CD8-positive, alpha-beta memory T cell (primary cell): Measurements from ENCODE around the gene IL18RAP. TPM values are rescaled to one million over a fixed set of nuclear protein-coding genes. Genes with fewer than 3 reads are reported as not detected.
A peak's percentile ranks its signal among the peaks of the same experiment; 100 is the strongest.

Experiments used
- CTCF ChIA-PET: fragments of 350-600 bp; sonication (Branson Sonifier 250); formaldehyde crosslinking; loops from one replicate; lab custom pipeline; 2021; ENCODE audit warnings: antibody characterized with exemption; lab: Charles Lee
- POLR2A ChIA-PET: fragments of 350-600 bp; sonication (Branson Sonifier 250); formaldehyde crosslinking; loops from one replicate; lab custom pipeline; 2021; ENCODE audit warnings: antibody characterized with exemption; lab: Charles Lee
- DNase-seq, 5 donors: peaks; one replicate each; pipeline versions ENCODE4 v3.0.0 to v3.0.0-alpha.2; 2020 to 2022; ENCODE audit warnings: mixed read lengths in 1 of 5
- H3K27ac ChIP-seq: one replicate; pipeline ENCODE4 v1.7.0; 2013; ENCODE audit warnings: low read depth, mild to moderate bottlenecking, low read length, moderate library complexity
- H3K27me3 ChIP-seq: 2 replicates; pipeline ENCODE4 v1.7.0; 2013; ENCODE audit warnings: low read length, mild to moderate bottlenecking; ENCODE audit not compliant: insufficient read depth, poor library complexity, severe bottlenecking
- H3K36me3 ChIP-seq: 2 replicates; pipeline ENCODE4 v1.7.0; 2013; ENCODE audit warnings: mild to moderate bottlenecking, low read length, moderate library complexity; ENCODE audit not compliant: insufficient read depth
- H3K4me1 ChIP-seq: 2 replicates; pipeline ENCODE4 v1.7.0; 2013; ENCODE audit warnings: mild to moderate bottlenecking, low read length, moderate library complexity; ENCODE audit not compliant: insufficient read depth
- H3K4me3 ChIP-seq: 2 replicates; pipeline ENCODE4 v1.7.0; 2013; ENCODE audit warnings: mild to moderate bottlenecking, low read length
- H3K9me3 ChIP-seq: 2 replicates; pipeline ENCODE4 v1.7.0; 2013; ENCODE audit warnings: mild to moderate bottlenecking, low read length
- H3K27ac Mint-ChIP-seq, 8 donors: one replicate each; pipeline ENCODE4 v1.8.0; 2020 to 2021; ENCODE audit warnings: mixed read lengths in 8 of 8, mild to moderate bottlenecking in 6 of 8, inconsistent platforms in 3 of 8, moderate library complexity in 3 of 8
- H3K27me3 Mint-ChIP-seq, 2 donors: one replicate each; pipeline ENCODE4 v1.8.0; 2020 to 2021; ENCODE audit warnings: mixed read lengths in 2 of 2, mild to moderate bottlenecking in 1 of 2, moderate library complexity in 1 of 2
- H3K36me3 Mint-ChIP-seq, 3 donors: one replicate each; pipeline ENCODE4 v1.8.0; 2020 to 2021; ENCODE audit warnings: mixed read lengths in 3 of 3, inconsistent platforms in 1 of 3, mild to moderate bottlenecking in 1 of 3
- H3K4me1 Mint-ChIP-seq, 3 donors: one replicate each; pipeline ENCODE4 v1.8.0; 2020 to 2021; ENCODE audit warnings: mixed read lengths in 3 of 3, inconsistent platforms in 1 of 3, mild to moderate bottlenecking in 1 of 3
- H3K4me3 Mint-ChIP-seq, 7 donors: one replicate each; pipeline ENCODE4 v1.8.0; 2020 to 2021; ENCODE audit warnings: mixed read lengths in 7 of 7, mild to moderate bottlenecking in 6 of 7, moderate library complexity in 4 of 7, inconsistent platforms in 2 of 7
- H3K9me3 Mint-ChIP-seq, 5 donors: one replicate each; pipeline ENCODE4 v1.8.0; 2020 to 2022; ENCODE audit warnings: mixed read lengths in 5 of 5, mild to moderate bottlenecking in 3 of 5, moderate library complexity in 2 of 5, inconsistent platforms in 1 of 5
- polyA plus RNA-seq: library from polyadenylated mRNA; unstranded; fragments of 300-500 nt; fragmentation: Illumina TruSeq; gene quantifications from one replicate; pipeline ENCODE4 v1.2.3, GENCODE V29; 2021
- total RNA-seq, 2 experiments: library from RNA; stranded (reverse); gene quantifications; one replicate each; pipeline ENCODE4 v1.2.3, GENCODE V29; 2021

The IL18RAP gene
- total and polyA plus RNA-seq, 3 experiments from 2014 or later: 4.1 to 14.2 (median 4.9) TPM

GRCh38 chr2:102424754-102425153 lies 1.8 kb downstream of the IL18RAP start:
- Histone ChIP-seq H3K27ac (no peak overlapping the region), H3K27me3 (no peaks in the 10 kb centered on the region), H3K4me3 (no peak overlapping the region), H3K9me3 (no peaks in the 10 kb centered on the region), H3K36me3 (no peaks in the 10 kb centered on the region), H3K4me1 (peaks cover 11% of the 10 kb centered on the region)
- H3K9me3 Mint-ChIP-seq: no peaks in the 10 kb centered on the region
- peaks cover 0 to 1% of the 10 kb centered on the region in 2 donors for H3K27me3 Mint-ChIP-seq
- H3K4me3 Mint-ChIP-seq: peak overlapping the region; percentile 13 to 98 (median 94)
- H3K36me3 Mint-ChIP-seq: peaks cover 0 to 14% (median 5%) of the 10 kb centered on the region in 3 donors
- DNase-seq: no peak
- peaks cover 51 to 92% (median 80%) of the 10 kb centered on the region in 3 donors for H3K4me1 Mint-ChIP-seq
- POLR2A ChIA-PET: no interaction called here
- CTCF ChIA-PET: no interaction called here
- peak overlapping the region; percentile 9 to 95 (median 82) for H3K27ac Mint-ChIP-seq

- no peak for DNase-seq
- peak overlapping the region; percentile 33 to 98 (median 74) for H3K4me3 Mint-ChIP-seq
- peaks cover 0 to 14% (median 8%) of the 10 kb centered on the region in 3 donors for H3K36me3 Mint-ChIP-seq
- POLR2A ChIA-PET: no interaction called here
- H3K27me3 Mint-ChIP-seq: peaks cover 0 to 1% of the 10 kb centered on the region in 2 donors
- H3K27ac Mint-ChIP-seq: peak overlapping the region; percentile 31 to 95 (median 74)
- H3K4me3 ChIP-seq: no peak overlapping the region
- peaks cover 4% of the 10 kb centered on the region for H3K4me1 ChIP-seq
- CTCF ChIA-PET: no interaction called here
- no peaks in the 10 kb centered on the region for H3K27me3 ChIP-seq
- no peaks in the 10 kb centered on the region for H3K9me3 ChIP-seq
- no peak overlapping the region for H3K27ac ChIP-seq
- H3K4me1 Mint-ChIP-seq: peaks cover 56 to 92% (median 79%) of the 10 kb centered on the region in 3 donors
- no peaks in the 10 kb centered on the region for H3K9me3 Mint-ChIP-seq
- H3K36me3 ChIP-seq: no peaks in the 10 kb centered on the region
Measured at GRCh38 chr2:102425441-102426132, 2.6 kb downstream of the IL18RAP start.

GRCh38 chr2:102427249-102427648 lies 4.3 kb downstream of the IL18RAP start:
- Histone ChIP-seq H3K9me3 (no peaks in the 10 kb centered on the region), H3K27ac (no peak overlapping the region), H3K36me3 (no peaks in the 10 kb centered on the region), H3K4me1 (peaks cover 4% of the 10 kb centered on the region), H3K4me3 (no peak overlapping the region), H3K27me3 (no peaks in the 10 kb centered on the region)
- Mint-ChIP-seq H3K27ac (peak overlapping the region in 6 of 8 donors; percentile 14 to 95 (median 74)), H3K4me3 (peak overlapping the region; percentile 13 to 80 (median 71)), H3K36me3 (peaks cover 0 to 13% (median 2%) of the 10 kb centered on the region in 3 donors), H3K27me3 (no peaks in the 10 kb centered on the region), H3K9me3 (no peaks in the 10 kb centered on the region), H3K4me1 (peaks cover 56 to 93% (median 73%) of the 10 kb centered on the region in 3 donors)
- ChIA-PET CTCF (interaction anchor here (0.8 kb wide), 1 partner anchor 175 kb away, joined by 4 read pairs; no protein-coding TSS in a partner anchor), POLR2A (no interaction called here)
- DNase-seq: no peak

- ChIA-PET CTCF (interaction anchor here (1.4 kb wide), 1 partner anchor 45 kb away, joined by 3 read pairs; the partner anchor contains the start of gene SLC9A4), POLR2A (no interaction called here)
- H3K27me3 ChIP-seq: no peaks in the 10 kb centered on the region
- DNase-seq: no peak
- H3K27me3 Mint-ChIP-seq: no peaks in the 10 kb centered on the region
- H3K4me3 ChIP-seq: no peak overlapping the region
- H3K4me3 Mint-ChIP-seq: peak overlapping the region; percentile 19 to 80 (median 71)
- peak overlapping the region in 6 of 8 donors; percentile 14 to 95 (median 58) for H3K27ac Mint-ChIP-seq
- no peaks in the 10 kb centered on the region for H3K9me3 ChIP-seq
- H3K4me1 ChIP-seq: peaks cover 4% of the 10 kb centered on the region
- H3K9me3 Mint-ChIP-seq: no peaks in the 10 kb centered on the region
- peaks cover 51 to 85% (median 63%) of the 10 kb centered on the region in 3 donors for H3K4me1 Mint-ChIP-seq
- H3K36me3 Mint-ChIP-seq: peaks cover 0 to 8% (median 2%) of the 10 kb centered on the region in 3 donors
- H3K36me3 ChIP-seq: no peaks in the 10 kb centered on the region
- no peak overlapping the region for H3K27ac ChIP-seq
Measured at GRCh38 chr2:102428573-102428972, 5.6 kb downstream of the IL18RAP start.

- DNase-seq: no peak
- no peaks in the 10 kb centered on the region for H3K36me3 ChIP-seq
- H3K27me3 ChIP-seq: no peaks in the 10 kb centered on the region
- no peaks in the 10 kb centered on the region for H3K9me3 ChIP-seq
- no peaks in the 10 kb centered on the region for H3K9me3 Mint-ChIP-seq
- H3K4me3 ChIP-seq: no peak overlapping the region
- peaks cover 11% of the 10 kb centered on the region for H3K4me1 ChIP-seq
- ChIA-PET POLR2A (no interaction called here), CTCF (no interaction called here)
- peak overlapping the region in 3 of 7 donors; percentile 23 to 63 (median 34) for H3K4me3 Mint-ChIP-seq
- H3K27me3 Mint-ChIP-seq: no peaks in the 10 kb centered on the region
- H3K27ac Mint-ChIP-seq: peak overlapping the region in 7 of 8 donors; percentile 5 to 85 (median 49)
- H3K27ac ChIP-seq: no peak overlapping the region
- H3K36me3 Mint-ChIP-seq: peaks cover 0 to 11% (median 2%) of the 10 kb centered on the region in 3 donors
- H3K4me1 Mint-ChIP-seq: peaks cover 49 to 80% (median 61%) of the 10 kb centered on the region in 3 donors
Measured at GRCh38 chr2:102432386-102432785, 9.4 kb downstream of the IL18RAP start.

GRCh38 chr2:102433973-102434654 lies 11.2 kb downstream of the IL18RAP start:
- H3K9me3 Mint-ChIP-seq: no peaks in the 10 kb centered on the region
- no peak overlapping the region for H3K27ac ChIP-seq
- H3K9me3 ChIP-seq: no peaks in the 10 kb centered on the region
- POLR2A ChIA-PET: no interaction called here
- H3K36me3 Mint-ChIP-seq: peaks cover 0 to 7% (median 2%) of the 10 kb centered on the region in 3 donors
- H3K4me1 ChIP-seq: peaks cover 11% of the 10 kb centered on the region
- peaks cover 45 to 63% (median 52%) of the 10 kb centered on the region in 3 donors for H3K4me1 Mint-ChIP-seq
- CTCF ChIA-PET: interaction anchor here (1.5 to 1.6 kb wide), 2 partner anchors 9 to 14 kb away, joined by 5 to 6 read pairs; no protein-coding TSS in a partner anchor
- no peaks in the 10 kb centered on the region for H3K27me3 ChIP-seq
- H3K4me3 Mint-ChIP-seq: no peak overlapping the region
- H3K27me3 Mint-ChIP-seq: no peaks in the 10 kb centered on the region
- DNase-seq: no peak
- H3K36me3 ChIP-seq: no peaks in the 10 kb centered on the region
- H3K27ac Mint-ChIP-seq: peak overlapping the region in 1 of 8 donors; percentile 14
- H3K4me3 ChIP-seq: no peak overlapping the region

- ChIA-PET POLR2A (no interaction called here), CTCF (interaction anchor here (0.7 to 1.6 kb wide), 2 partner anchors 15 to 194 kb away, joined by 3 to 5 read pairs; no protein-coding TSS in a partner anchor)
- Mint-ChIP-seq H3K9me3 (no peaks in the 10 kb centered on the region), H3K4me1 (peaks cover 40 to 56% (median 45%) of the 10 kb centered on the region in 3 donors), H3K27me3 (no peaks in the 10 kb centered on the region), H3K27ac (peak overlapping the region in 6 of 8 donors; percentile 7 to 72 (median 32)), H3K4me3 (peak overlapping the region in 3 of 7 donors; percentile 9 to 14 (median 9)), H3K36me3 (peaks cover 0 to 7% (median 2%) of the 10 kb centered on the region in 3 donors)
- no peak for DNase-seq
- Histone ChIP-seq H3K4me1 (peaks cover 11% of the 10 kb centered on the region), H3K4me3 (no peak overlapping the region), H3K9me3 (no peaks in the 10 kb centered on the region), H3K36me3 (no peaks in the 10 kb centered on the region), H3K27ac (no peak overlapping the region), H3K27me3 (no peaks in the 10 kb centered on the region)
Measured at GRCh38 chr2:102434655-102435381, 11.9 kb downstream of the IL18RAP start.
